HCT116 (cell line): ENCODE results near the gene COBL. TPM values are rescaled to one million over a fixed set of nuclear protein-coding genes. Genes with fewer than 3 reads are reported as not detected.

Experiments used
- ATAC-seq: fragments of 200-7000 bp; cut with Tn5 transposase; 2 replicates; pipeline ENCODE4 v1.9.1; 2020; ENCODE audit warnings: mild to moderate bottlenecking, moderate library complexity
- BruUV-seq: library from RNA; stranded (reverse); fragments of 400-500 nt; replicated peaks from 2 replicates; lab custom pipeline; 2021; lab: Mats Ljungman, UMichigan
- CTCF ChIA-PET: fragments of 300-600 bp; sonication (Branson Sonifier 250); formaldehyde crosslinking; loops from one replicate; lab custom pipeline; 2021; ENCODE audit warnings: antibody characterized with exemption; lab: Charles Lee
- POLR2A ChIA-PET: fragments of 300-600, 350-600 bp; sonication (Branson Sonifier 250); formaldehyde crosslinking; loops from one replicate; lab custom pipeline; 2021; ENCODE audit warnings: antibody characterized with exemption; lab: Charles Lee
- RAD21 ChIA-PET, 2 experiments: fragments of 300-600 bp; sonication (Branson Sonifier 250); formaldehyde crosslinking; loops; one replicate each; lab custom pipeline; 2023; ENCODE audit warnings: low total read pairs in 2 of 2; ENCODE audit not compliant: uncharacterized antibody in 2 of 2, unreplicated experiment in 2 of 2, low non-redundant PET in 1 of 2; lab: Charles Lee
- DNase-seq: peaks from one replicate; pipeline ENCODE4 v3.0.0-alpha.2; 2010; ENCODE audit warnings: low read depth, low spot score
- H2AFZ ChIP-seq: fragments of 200-600 bp; shearing (Covaris generic), sonication (generic); 2 replicates; pipeline ENCODE4 v1.6.1; 2017; ENCODE audit warnings: low read depth, mixed run types, mixed read lengths, antibody characterized with exemption, low read length; ENCODE audit not compliant: poor library complexity, severe bottlenecking
- H3K27ac ChIP-seq: 2 replicates; pipeline ENCODE4 v1.5.1; 2012; ENCODE audit warnings: low read depth, low read length
- H3K27me3 ChIP-seq: fragments of 200-600 bp; sonication (generic); 2 replicates; pipeline ENCODE4 v1.6.1; 2016; ENCODE audit warnings: mixed run types, low read length, mixed read lengths; ENCODE audit not compliant: insufficient read depth
- H3K36me3 ChIP-seq, 2 experiments: fragments of 200-500 bp in 1 of 2; fragments of 200-600 bp in 1 of 2; sonication (Bioruptor generic) in 1 of 2; sonication (generic) in 1 of 2; 2 replicates each; pipeline versions ENCODE4 v1.5.1 to v1.6.1; 2014 to 2016; ENCODE audit warnings: low read length in 2 of 2, inconsistent platforms in 1 of 2, mixed read lengths in 1 of 2, mixed run types in 1 of 2; ENCODE audit not compliant: insufficient read depth in 2 of 2, control insufficient read depth in 1 of 2
- H3K4me1 ChIP-seq, 2 experiments: fragments of 200-600 bp in 1 of 2; sonication (generic) in 1 of 2; 2 replicates each; pipeline versions ENCODE4 v1.5.1 to v1.6.1; 2012 to 2017; ENCODE audit warnings: low read length in 2 of 2, inconsistent platforms in 1 of 2, mild to moderate bottlenecking in 1 of 2, mixed read lengths in 1 of 2, mixed run types in 1 of 2, moderate library complexity in 1 of 2; ENCODE audit not compliant: insufficient read depth in 2 of 2, control insufficient read depth in 1 of 2
- H3K4me2 ChIP-seq: fragments of 200-600 bp; sonication (generic); 2 replicates; pipeline ENCODE4 v1.6.1; 2017; ENCODE audit warnings: mixed run types, low read length, mixed read lengths
- H3K4me3 ChIP-seq, 2 experiments: fragments of 200-600 bp in 1 of 2; sonication (generic) in 1 of 2; replicated peaks in 1 of 2; 2 replicates each; pipeline ENCODE4 v1.5.1; 2011 to 2016; ENCODE audit warnings: low read length in 2 of 2, control low read depth in 1 of 2, low read depth in 1 of 2, mild to moderate bottlenecking in 1 of 2, mixed read lengths in 1 of 2, mixed run types in 1 of 2
- H3K79me2 ChIP-seq: fragments of 200-600 bp; sonication (generic); 2 replicates; pipeline ENCODE4 v1.6.1; 2017; ENCODE audit warnings: mild to moderate bottlenecking, mixed run types, low read length, moderate library complexity, mixed read lengths; ENCODE audit not compliant: insufficient read depth
- H3K9ac ChIP-seq: fragments of 200-600 bp; sonication (generic); 2 replicates; pipeline ENCODE4 v1.6.1; 2016; ENCODE audit warnings: low read length, mixed read lengths
- H3K9me2 ChIP-seq: fragments of 200-600 bp; sonication (generic), shearing (Covaris generic); 2 replicates; pipeline ENCODE4 v1.6.1; 2017; ENCODE audit warnings: mixed run types, mild to moderate bottlenecking, moderate library complexity; ENCODE audit not compliant: insufficient read depth
- H3K9me3 ChIP-seq, 2 experiments: fragments of 200-500 bp in 1 of 2; fragments of 200-600 bp in 1 of 2; sonication (Bioruptor generic) in 1 of 2; sonication (generic) in 1 of 2; 2 replicates each; pipeline ENCODE4 v1.6.1; 2014 to 2017; ENCODE audit warnings: low read length in 2 of 2, mixed read lengths in 2 of 2, inconsistent platforms in 1 of 2, low read depth in 1 of 2, mild to moderate bottlenecking in 1 of 2, mixed run types in 1 of 2, moderate library complexity in 1 of 2; ENCODE audit not compliant: control insufficient read depth in 1 of 2, insufficient read depth in 1 of 2
- H4K20me1 ChIP-seq: fragments of 200-600 bp; sonication (generic), shearing (Covaris generic); 2 replicates; pipeline ENCODE4 v1.6.1; 2017; ENCODE audit warnings: mixed run types, mild to moderate bottlenecking, moderate library complexity; ENCODE audit not compliant: insufficient read depth
- CBX3 ChIP-seq: IDR thresholded peaks from 2 replicates; pipeline ENCODE4 v1.6.1; 2012; ENCODE audit warnings: low read depth
- CEBPB ChIP-seq: IDR thresholded peaks from 2 replicates; pipeline ENCODE4 v1.6.1; 2012; ENCODE audit warnings: low read depth
- EZH2 ChIP-seq: fragments of 200-600 bp; sonication (generic); IDR thresholded peaks from 2 replicates; pipeline ENCODE4 v1.6.1; 2017; ENCODE audit warnings: antibody characterized with exemption, mixed run types
- JUND ChIP-seq: IDR thresholded peaks from 2 replicates; pipeline ENCODE4 v1.6.1; 2012
- YY1 ChIP-seq: IDR thresholded peaks from 2 replicates; pipeline ENCODE4 v1.6.1; 2011; ENCODE audit warnings: low read length, low read depth, moderate library complexity, mild to moderate bottlenecking; ENCODE audit not compliant: insufficient replicate concordance; ENCODE audit errors: extremely low read depth
- ZNF274 ChIP-seq: fragments of 200-500 bp; sonication (Bioruptor generic); IDR thresholded peaks from 2 replicates; pipeline ENCODE4 v1.6.1; 2014; ENCODE audit warnings: mild to moderate bottlenecking, low read depth, low read length, inconsistent platforms
- intact Hi-C: fragments of 100-400 bp; cut with micrococcal nuclease; formaldehyde crosslinking; loops from 2 replicates; pipeline ENCODE4 v1.10.0; 2022
- total RNA-seq: library from RNA; stranded (reverse); gene quantifications from one replicate; pipeline ENCODE4 v1.2.1, GENCODE V29; 2021; ENCODE audit not compliant: unreplicated experiment
- TF ChIP-seq, protein P1 (sequence below): IDR thresholded peaks from 2 replicates; pipeline ENCODE4 v1.6.1; 2012; ENCODE audit warnings: low read depth

COBL gene
- total RNA-seq, 1 experiment from 2014 or later, result 19.3 TPM

DNA sequence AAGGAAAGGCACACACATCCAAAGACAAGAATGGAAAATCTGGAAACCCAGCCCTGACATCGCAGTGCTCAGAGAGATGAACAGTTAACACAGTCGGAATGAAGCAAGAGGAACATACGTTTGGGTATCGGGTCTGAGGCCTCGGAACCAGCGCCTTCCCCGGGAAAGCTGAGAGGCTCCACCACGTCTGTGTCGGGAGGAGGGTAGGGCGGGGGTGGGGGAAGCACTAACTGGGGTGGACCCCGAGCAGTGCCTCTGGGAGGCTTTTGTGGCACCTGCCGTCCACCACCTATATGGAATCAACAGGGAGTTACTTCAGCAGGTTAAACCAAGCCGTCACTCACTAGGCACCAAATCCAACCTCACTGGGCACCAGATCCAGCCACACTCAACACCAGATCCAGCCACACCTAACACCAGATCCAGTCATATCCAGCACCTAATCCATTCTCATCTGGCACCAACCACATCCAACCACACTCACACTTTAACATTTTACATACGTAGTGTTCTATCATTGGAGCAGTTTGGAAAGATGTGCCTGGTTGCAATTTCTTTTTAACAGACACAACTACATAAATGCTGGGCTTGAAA, 233.6 kb downstream of the COBL start:
- DNase-seq (no peak), ATAC-seq (no peak)
- TF ChIP-seq ZNF274, result no peak
- no peak for TF ChIP-seq EZH2
- no peak for TF ChIP-seq CEBPB
- TF ChIP-seq, protein P1, sequence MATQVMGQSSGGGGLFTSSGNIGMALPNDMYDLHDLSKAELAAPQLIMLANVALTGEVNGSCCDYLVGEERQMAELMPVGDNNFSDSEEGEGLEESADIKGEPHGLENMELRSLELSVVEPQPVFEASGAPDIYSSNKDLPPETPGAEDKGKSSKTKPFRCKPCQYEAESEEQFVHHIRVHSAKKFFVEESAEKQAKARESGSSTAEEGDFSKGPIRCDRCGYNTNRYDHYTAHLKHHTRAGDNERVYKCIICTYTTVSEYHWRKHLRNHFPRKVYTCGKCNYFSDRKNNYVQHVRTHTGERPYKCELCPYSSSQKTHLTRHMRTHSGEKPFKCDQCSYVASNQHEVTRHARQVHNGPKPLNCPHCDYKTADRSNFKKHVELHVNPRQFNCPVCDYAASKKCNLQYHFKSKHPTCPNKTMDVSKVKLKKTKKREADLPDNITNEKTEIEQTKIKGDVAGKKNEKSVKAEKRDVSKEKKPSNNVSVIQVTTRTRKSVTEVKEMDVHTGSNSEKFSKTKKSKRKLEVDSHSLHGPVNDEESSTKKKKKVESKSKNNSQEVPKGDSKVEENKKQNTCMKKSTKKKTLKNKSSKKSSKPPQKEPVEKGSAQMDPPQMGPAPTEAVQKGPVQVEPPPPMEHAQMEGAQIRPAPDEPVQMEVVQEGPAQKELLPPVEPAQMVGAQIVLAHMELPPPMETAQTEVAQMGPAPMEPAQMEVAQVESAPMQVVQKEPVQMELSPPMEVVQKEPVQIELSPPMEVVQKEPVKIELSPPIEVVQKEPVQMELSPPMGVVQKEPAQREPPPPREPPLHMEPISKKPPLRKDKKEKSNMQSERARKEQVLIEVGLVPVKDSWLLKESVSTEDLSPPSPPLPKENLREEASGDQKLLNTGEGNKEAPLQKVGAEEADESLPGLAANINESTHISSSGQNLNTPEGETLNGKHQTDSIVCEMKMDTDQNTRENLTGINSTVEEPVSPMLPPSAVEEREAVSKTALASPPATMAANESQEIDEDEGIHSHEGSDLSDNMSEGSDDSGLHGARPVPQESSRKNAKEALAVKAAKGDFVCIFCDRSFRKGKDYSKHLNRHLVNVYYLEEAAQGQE, result no peak
- TF ChIP-seq YY1, result no peak
- TF ChIP-seq JUND, result no peak
- no peak for TF ChIP-seq CBX3
- H4K20me1 ChIP-seq, result no peaks in the 10 kb centered on the region
- no peak overlapping the region for H3K27ac ChIP-seq
- no peak overlapping the region for H2AFZ ChIP-seq
- H3K9me2 ChIP-seq, result no peaks in the 10 kb centered on the region
- H3K4me1 ChIP-seq, result no peaks in the 10 kb centered on the region
- H3K4me2 ChIP-seq, result no peak overlapping the region
- H3K79me2 ChIP-seq, result no peaks in the 10 kb centered on the region
- H3K27me3 ChIP-seq, result no peaks in the 10 kb centered on the region
- H3K9me3 ChIP-seq, result no peaks in the 10 kb centered on the region
- RAD21 ChIA-PET, result no interaction called here
- intact Hi-C loops, result no loop called here
- no TSS peak for BruUV-seq
- no peak overlapping the region for H3K9ac ChIP-seq
- H3K4me3 ChIP-seq, result no peak overlapping the region
- CTCF ChIA-PET, result no interaction called here
- no peaks in the 10 kb centered on the region for H3K36me3 ChIP-seq
- POLR2A ChIA-PET, result no interaction called here
